Measurements from ENCODE around the gene WDR33.

- TF ChIP-seq CTCF (IDR thresholded peaks at IDR 0.05) (no peak), POLR2A (IDR thresholded peaks at IDR 0.05) (no peak)
These were observed 132.0 kb downstream of the WDR33 start for GRCh38 chr2:127678991-127679390.
